H1 (cell line): Measurements from ENCODE around the gene TSPAN32. TPM values are rescaled to one million over a fixed set of nuclear protein-coding genes. Genes with fewer than 3 reads are reported as not detected.

ENCODE experiments used
- CTCF ChIA-PET: fragments of 300-600 bp; sonication (Branson Sonifier 250); formaldehyde crosslinking; loops from one replicate; lab custom pipeline; 2021; ENCODE audit not compliant: partially characterized antibody; lab: Charles Lee
- POLR2A ChIA-PET: fragments of 300-600 bp; sonication (Branson Sonifier 250); formaldehyde crosslinking; loops from one replicate; lab custom pipeline; 2021; ENCODE audit warnings: inconsistent platforms; ENCODE audit not compliant: partially characterized antibody; lab: Charles Lee
- DNase-seq, 2 experiments: peaks; one replicate each; pipeline versions ENCODE4 v3.0.0 to v3.0.0-alpha.2; 2010 to 2022; ENCODE audit warnings: low spot score in 2 of 2, low read depth in 1 of 2, mixed read lengths in 1 of 2
- FAIRE-seq: peaks from 2 replicates; lab custom pipeline; 2011; peaks lifted over from hg19 to GRCh38; lab: Jason Lieb, UNC
- H2AFZ ChIP-seq: 2 replicates; pipeline ENCODE4 v1.8.1; 2012; ENCODE audit warnings: low read length, inconsistent platforms
- H2AK5ac ChIP-seq: 2 replicates; pipeline ENCODE4 v1.6.1; 2013; ENCODE audit warnings: low read depth, low read length
- H2BK120ac ChIP-seq: replicated peaks from 2 replicates; pipeline ENCODE3; 2013; ENCODE audit warnings: low read depth, low read length, inconsistent platforms
- H2BK12ac ChIP-seq: 2 replicates; pipeline ENCODE4 v1.6.1; 2013; ENCODE audit warnings: low read depth, low read length
- H2BK15ac ChIP-seq: 2 replicates; pipeline ENCODE4 v1.6.1; 2013; ENCODE audit warnings: low read length
- H2BK20ac ChIP-seq: 2 replicates; pipeline ENCODE4 v1.6.1; 2013; ENCODE audit warnings: low read length
- H2BK5ac ChIP-seq: 2 replicates; pipeline ENCODE4 v1.6.1; 2013; ENCODE audit warnings: low read depth, low read length
- H3K14ac ChIP-seq: 2 replicates; pipeline ENCODE4 v1.6.1; 2013; ENCODE audit warnings: inconsistent platforms; ENCODE audit not compliant: insufficient read length
- H3K18ac ChIP-seq: 2 replicates; pipeline ENCODE4 v1.6.1; 2013; ENCODE audit warnings: low read length; ENCODE audit errors: extremely low read depth
- H3K23ac ChIP-seq: 2 replicates; pipeline ENCODE4 v1.6.1; 2013; ENCODE audit warnings: inconsistent platforms; ENCODE audit not compliant: insufficient read length
- H3K23me2 ChIP-seq: 2 replicates; pipeline ENCODE4 v1.6.1; 2013; ENCODE audit warnings: low read depth, low read length
- H3K27ac ChIP-seq: 2 replicates; pipeline ENCODE4 v1.6.1; 2011; ENCODE audit warnings: low read depth, low read length, inconsistent platforms
- H3K27me3 ChIP-seq, 4 experiments: replicated peaks in 1 of 4; 1 replicate in 1 of 4; 2 replicates in 3 of 4; pipeline versions ENCODE4 v1.6.1 to v1.8.1; 2011 to 2013; ENCODE audit warnings: low read length in 3 of 4, mild to moderate bottlenecking in 3 of 4, inconsistent platforms in 2 of 4, mixed read lengths in 2 of 4, moderate library complexity in 1 of 4; ENCODE audit not compliant: control insufficient read depth in 3 of 4, insufficient read depth in 3 of 4; ENCODE audit errors: extremely low read depth in 1 of 4
- H3K36me3 ChIP-seq, 4 experiments: 2 replicates each; pipeline versions ENCODE4 v1.6.1 to v1.8.1; 2011 to 2013; ENCODE audit warnings: mild to moderate bottlenecking in 4 of 4, low read length in 3 of 4, moderate library complexity in 2 of 4, control low read depth in 1 of 4, inconsistent platforms in 1 of 4; ENCODE audit not compliant: insufficient read depth in 4 of 4, control insufficient read depth in 2 of 4
- H3K4ac ChIP-seq: replicated peaks from 2 replicates; pipeline ENCODE3; 2013; ENCODE audit warnings: low read length, low read depth, mixed read lengths, inconsistent platforms; ENCODE audit not compliant: insufficient read length
- H3K4me1 ChIP-seq, 4 experiments: replicated peaks in 1 of 4; 1 replicate in 1 of 4; 2 replicates in 3 of 4; pipeline versions ENCODE4 v1.6.1 to v1.8.1; 2011 to 2013; ENCODE audit warnings: low read length in 3 of 4, inconsistent platforms in 2 of 4, mixed read lengths in 1 of 4; ENCODE audit not compliant: insufficient read depth in 4 of 4, control insufficient read depth in 3 of 4
- H3K4me2 ChIP-seq, 2 experiments: 2 replicates each; pipeline versions ENCODE4 v1.6.1 to v1.8.1; 2011 to 2013; ENCODE audit warnings: low read depth in 2 of 2, low read length in 2 of 2, control low read depth in 1 of 2, inconsistent platforms in 1 of 2, mild to moderate bottlenecking in 1 of 2; ENCODE audit not compliant: insufficient read depth in 1 of 2
- H3K4me3 ChIP-seq, 4 experiments: fragments of 200-600, 300-600 bp in 1 of 4; sonication (generic), shearing (Covaris generic), sonication (Bioruptor Twin) in 1 of 4; 2 replicates each; pipeline versions ENCODE4 v1.5.1 to v1.8.1; 2011 to 2016; ENCODE audit warnings: low read length in 4 of 4, low read depth in 3 of 4, control low read depth in 2 of 4, inconsistent platforms in 2 of 4, mild to moderate bottlenecking in 2 of 4, mixed read lengths in 1 of 4, moderate library complexity in 1 of 4; ENCODE audit not compliant: insufficient read depth in 2 of 4; ENCODE audit errors: extremely low read depth in 1 of 4
- H3K56ac ChIP-seq: replicated peaks from 2 replicates; pipeline ENCODE3; 2013; ENCODE audit warnings: low read depth, mild to moderate bottlenecking, mixed read lengths, low read length, inconsistent platforms; ENCODE audit not compliant: insufficient read length
- H3K79me1 ChIP-seq: 2 replicates; pipeline ENCODE4 v1.6.1; 2013; ENCODE audit warnings: low read depth, low read length, control low read depth
- H3K79me2 ChIP-seq, 2 experiments: 2 replicates each; pipeline versions ENCODE4 v1.6.1 to v1.8.1; 2012 to 2013; ENCODE audit warnings: low read length in 2 of 2, mild to moderate bottlenecking in 2 of 2, inconsistent platforms in 1 of 2; ENCODE audit not compliant: insufficient read depth in 2 of 2, control insufficient read depth in 1 of 2
- H3K9ac ChIP-seq, 4 experiments: replicated peaks in 1 of 4; 1 replicate in 1 of 4; 2 replicates in 3 of 4; pipeline versions ENCODE4 v1.6.1 to v1.8.1; 2011 to 2013; ENCODE audit warnings: low read depth in 3 of 4, low read length in 3 of 4, control low read depth in 2 of 4, mild to moderate bottlenecking in 2 of 4, moderate library complexity in 2 of 4, inconsistent platforms in 1 of 4; ENCODE audit errors: extremely low read depth in 1 of 4
- H3K9me3 ChIP-seq, 2 experiments: 2 replicates each; pipeline versions ENCODE4 v1.6.1 to v1.8.1; 2012 to 2013; ENCODE audit warnings: mild to moderate bottlenecking in 2 of 2, moderate library complexity in 2 of 2, control low read depth in 1 of 2, inconsistent platforms in 1 of 2, low read depth in 1 of 2, low read length in 1 of 2, mixed read lengths in 1 of 2; ENCODE audit not compliant: insufficient read depth in 2 of 2
- H4K20me1 ChIP-seq, 2 experiments: replicated peaks in 1 of 2; 2 replicates each; pipeline versions ENCODE3 to v1.8.1; 2011 to 2013; ENCODE audit warnings: inconsistent platforms in 2 of 2, low read length in 2 of 2, mild to moderate bottlenecking in 1 of 2; ENCODE audit not compliant: insufficient read depth in 2 of 2, control insufficient read depth in 1 of 2
- H4K5ac ChIP-seq: 2 replicates; pipeline ENCODE4 v1.6.1; 2013; ENCODE audit warnings: low read length, low read depth, mixed read lengths, inconsistent platforms; ENCODE audit not compliant: insufficient read length
- H4K8ac ChIP-seq: 2 replicates; pipeline ENCODE4 v1.8.0; 2013; ENCODE audit warnings: mild to moderate bottlenecking, moderate library complexity, low read length, inconsistent platforms; ENCODE audit not compliant: insufficient read depth; ENCODE audit errors: extremely low read depth
- H4K91ac ChIP-seq: replicated peaks from 2 replicates; pipeline ENCODE3; 2013; ENCODE audit warnings: low read length, mixed read lengths, inconsistent platforms; ENCODE audit not compliant: insufficient read length
- ASH2L ChIP-seq: fragments of 200-600, 300-600 bp; sonication (generic); IDR thresholded peaks from one replicate; pipeline ENCODE4 v1.7.1; 2017; ENCODE audit warnings: low read length
- CBX5 ChIP-seq: fragments of 300-800, 300-1000 bp; sonication (generic); IDR thresholded peaks from 2 replicates; pipeline ENCODE4 v1.7.1; 2016; ENCODE audit warnings: antibody characterized with exemption, low read length, low read depth
- FOSL1 ChIP-seq: IDR thresholded peaks from 2 replicates; pipeline ENCODE4 v1.6.1; 2011; ENCODE audit warnings: mild to moderate bottlenecking, low read depth, low read length, moderate library complexity; ENCODE audit not compliant: insufficient read depth
- NRF1 ChIP-seq: IDR thresholded peaks from 2 replicates; pipeline ENCODE4 v1.6.1; 2011; ENCODE audit warnings: mild to moderate bottlenecking, low read depth, low read length, improper control_type of control experiment
- WGBS, 2 experiments: shearing (Covaris generic) in 1 of 2; methylation state at CpG; one replicate each; pipeline versions ENCODE4 v1.1.6 to v1.1.7; 2013 to 2015; ENCODE audit warnings: low lambda C conversion rate in 2 of 2, mixed read lengths in 2 of 2, inconsistent platforms in 1 of 2, low coverage in 1 of 2, missing lambda C conversion rate in 1 of 2; ENCODE audit not compliant: insufficient replicate concordance in 2 of 2, insufficient coverage in 1 of 2, insufficient read length in 1 of 2; ENCODE audit errors: extremely low coverage in 1 of 2, missing lambda C conversion rate in 1 of 2; 5-methylcytosine and 5-hydroxymethylcytosine counted together
- polyA plus RNA-seq, 7 experiments: library from polyadenylated mRNA; depleted of rRNA in 3 of 7; stranded (reverse) in 5 of 7; unstranded in 2 of 7; fragments of >200 nt in 5 of 7; fragments of 200-250 nt in 2 of 7; gene quantifications; 1 replicate in 5 of 7; 2 replicates in 1 of 7; 4 replicates in 1 of 7; pipeline versions ENCODE4 v1.2.1 to v1.2.3, GENCODE V29; 2011 to 2013; ENCODE audit warnings: missing spikeins in 2 of 7, mixed read lengths in 2 of 7
- total RNA-seq: library from RNA; stranded (reverse); fragmentation: NEBNext Ultra II Directional; extraction: Animal tissue kit (Norgen Biotek cat#: 25700); gene quantifications from 2 replicates; pipeline ENCODE4 v1.2.1, GENCODE V29; 2021

TSPAN32 gene
- total and polyA plus RNA-seq, 2 of the 8 experiments (the other 6 are each of a cell fraction or from before 2014, with no cell fraction given): not detected

DNA sequence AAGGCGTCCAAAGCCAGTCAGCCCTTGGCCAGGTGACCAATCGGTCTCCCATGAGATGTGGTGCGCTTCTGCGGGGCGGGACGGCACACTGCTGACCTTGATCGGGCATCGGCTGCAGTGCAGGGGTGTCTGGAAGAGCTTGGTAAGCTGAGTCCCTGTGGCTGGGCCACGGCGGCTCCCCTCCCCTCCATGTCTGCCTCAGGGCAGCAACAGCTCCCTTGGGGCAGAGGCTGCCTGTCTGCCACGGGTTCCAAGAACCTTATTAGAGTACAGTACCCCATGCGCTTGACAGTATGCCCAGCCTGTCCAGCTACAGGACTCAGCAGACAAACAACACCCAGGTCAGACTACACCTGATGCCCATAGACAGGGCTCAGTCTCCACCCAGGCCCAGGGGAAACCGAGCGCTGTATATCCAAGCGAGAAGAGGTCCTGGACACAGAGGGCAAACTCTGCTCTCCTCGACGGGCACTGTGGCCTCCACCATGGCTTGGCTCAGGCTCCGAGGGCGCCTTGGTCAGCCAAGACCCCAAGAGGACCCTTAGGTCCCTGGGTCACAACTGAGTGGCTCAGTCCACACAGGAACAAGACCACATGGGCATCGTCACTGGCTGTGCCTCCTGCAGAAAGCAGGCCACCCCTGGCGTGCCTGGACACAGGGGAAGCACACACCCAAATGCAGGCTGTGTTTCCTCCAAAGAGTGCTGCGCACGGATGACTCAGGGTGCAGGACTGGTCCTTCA, 18.9 kb downstream of the TSPAN32 start:
- Histone ChIP-seq H2BK15ac (no peak overlapping the region), H2BK5ac (no peak overlapping the region), H2BK12ac (no peak overlapping the region), H3K27me3 (peaks cover 0 to 2% (median 0%) of the 10 kb centered on the region in 4 experiments; a peak in 1 of 7 replicates), H4K20me1 (no peaks in the 10 kb centered on the region), H3K27ac (no peak overlapping the region), H2AFZ (no peak overlapping the region), H3K4ac (no peak overlapping the region), H3K56ac (no peak overlapping the region), H3K9me3 (no peaks in the 10 kb centered on the region; a peak in 1 of 4 replicates), H4K91ac (no peak overlapping the region), H2BK20ac (no peak overlapping the region), H3K4me3 (no peak overlapping the region), H2AK5ac (no peak overlapping the region), H3K4me1 (no peaks in the 10 kb centered on the region), H3K14ac (no peak overlapping the region), H4K5ac (no peak overlapping the region), H3K36me3 (no peaks in the 10 kb centered on the region), H2BK120ac (no peak overlapping the region), H3K79me1 (no peaks in the 10 kb centered on the region), H3K23ac (no peak overlapping the region), H3K23me2 (no peaks in the 10 kb centered on the region), H3K9ac (no peak overlapping the region), H3K4me2 (no peak overlapping the region), H4K8ac (no peak overlapping the region), H3K18ac (no peak overlapping the region), H3K79me2 (no peaks in the 10 kb centered on the region)
- DNase-seq (no peak), FAIRE-seq (no peak)
- WGBS, 2 experiments: 91% methylated on average over 19 of the region's 23 CpGs; no CpG with 5 or more reads in 1 of the 2 experiments
- POLR2A ChIA-PET: interaction anchor here (1.6 kb wide), 1 partner anchor 56 kb away, joined by 3 read pairs; the partner anchor contains the start of gene CD81
- no peak for TF ChIP-seq ASH2L
- no peak for TF ChIP-seq CBX5
- TF ChIP-seq FOSL1: no peak
- no peak for TF ChIP-seq NRF1
- CTCF ChIA-PET: interaction anchor here (0.6 to 1.9 kb wide), 3 partner anchors 15 to 1652 kb away, joined by 3 to 11 read pairs (median 3); no protein-coding TSS in a partner anchor
